CD4-positive, alpha-beta T cell (primary cell): Measurements from ENCODE around the gene MTHFD2. TPM values are rescaled to one million over a fixed set of nuclear protein-coding genes. Genes with fewer than 3 reads are reported as not detected.

Experiments
- ATAC-seq: fragments of 200-7000 bp; cut with Tn5 transposase; one replicate; pipeline ENCODE4 v1.10.0; 2022; ENCODE audit warnings: mild to moderate bottlenecking; ENCODE audit not compliant: poor library complexity
- CTCF ChIA-PET: fragments of 350-600 bp; sonication (Branson Sonifier 250); formaldehyde crosslinking; loops from one replicate; lab custom pipeline; 2021; ENCODE audit warnings: antibody characterized with exemption, inconsistent platforms; lab: Charles Lee
- POLR2A ChIA-PET: fragments of 350-600 bp; sonication (Branson Sonifier 250); formaldehyde crosslinking; loops from one replicate; lab custom pipeline; 2021; ENCODE audit warnings: antibody characterized with exemption, inconsistent platforms; lab: Charles Lee
- DNase-seq, 14 experiments: peaks; one replicate each; pipeline ENCODE4 v3.0.0-alpha.2; 2013 to 2020; ENCODE audit warnings: mixed read lengths in 2 of 14
- H3K27ac ChIP-seq, 2 donors: one replicate each; pipeline versions ENCODE4 v1.5.1 to v1.7.0; 2013; ENCODE audit warnings: low read length in 2 of 2, low read depth in 1 of 2, mild to moderate bottlenecking in 1 of 2
- H3K27me3 ChIP-seq, 2 experiments: 1 replicate in 1 of 2; 2 replicates in 1 of 2; pipeline versions ENCODE4 v1.6.1 to v1.7.0; 2013; ENCODE audit warnings: low read length in 2 of 2, control low read depth in 1 of 2, mild to moderate bottlenecking in 1 of 2, moderate library complexity in 1 of 2; ENCODE audit not compliant: insufficient read depth in 2 of 2, control insufficient read depth in 1 of 2
- H3K36me3 ChIP-seq: one replicate; pipeline ENCODE4 v1.6.1; 2013; ENCODE audit warnings: low read length, control low read depth; ENCODE audit not compliant: insufficient read depth
- H3K4me1 ChIP-seq: one replicate; pipeline ENCODE4 v1.6.1; 2013; ENCODE audit warnings: low read length, control low read depth; ENCODE audit not compliant: insufficient read depth
- H3K4me3 ChIP-seq: one replicate; pipeline ENCODE4 v1.5.1; 2013; ENCODE audit warnings: mild to moderate bottlenecking, low read length, moderate library complexity
- H3K9me3 ChIP-seq, 2 experiments: 1 replicate in 1 of 2; 2 replicates in 1 of 2; pipeline versions ENCODE4 v1.6.1 to v1.7.0; 2013; ENCODE audit warnings: low read length in 2 of 2, mild to moderate bottlenecking in 2 of 2, control low read depth in 1 of 2, moderate library complexity in 1 of 2; ENCODE audit not compliant: control insufficient read depth in 1 of 2, insufficient read depth in 1 of 2
- H3K27ac Mint-ChIP-seq: one replicate; pipeline ENCODE4 v1.8.0; 2020; ENCODE audit warnings: mixed read lengths
- H3K27me3 Mint-ChIP-seq: one replicate; pipeline ENCODE4 v1.8.0; 2021; ENCODE audit warnings: mixed read lengths
- H3K36me3 Mint-ChIP-seq: one replicate; pipeline ENCODE4 v1.8.0; 2021; ENCODE audit warnings: low read depth, mixed read lengths
- H3K4me1 Mint-ChIP-seq: one replicate; pipeline ENCODE4 v1.8.0; 2021; ENCODE audit warnings: low read depth, mixed read lengths
- H3K4me3 Mint-ChIP-seq: one replicate; pipeline ENCODE4 v1.8.0; 2020; ENCODE audit warnings: mild to moderate bottlenecking, mixed read lengths
- H3K9me3 Mint-ChIP-seq: one replicate; pipeline ENCODE4 v1.8.0; 2020; ENCODE audit warnings: mixed read lengths
- intact Hi-C, 2 experiments: fragments of 100-400 bp; cut with DNase I in 1 of 2; cut with micrococcal nuclease in 1 of 2; formaldehyde crosslinking; loops; one replicate each; pipeline versions ENCODE4 v1.15.1 to v1.9.0; 2023 to 2025; cut with DNase I, micrococcal nuclease
- total RNA-seq, 174 experiments: library from RNA in 2 of 174; stranded (reverse) in 2 of 174; gene quantifications; one replicate each; pipeline ENCODE4 v1.2.3 and lab custom pipeline; 2021 to 2026
- TF ChIP-seq, protein P1 (sequence below): fragments of 200-600 bp; IDR thresholded peaks from one replicate; pipeline ENCODE4 v1.8.0; 2022; ENCODE audit warnings: antibody characterized with exemption, mild to moderate bottlenecking

The MTHFD2 gene
- total RNA-seq, 2 experiments from 2014 or later = 18.6 to 21.6 TPM

GRCh38 chr2:74198023-74198460, 373 bp upstream of the MTHFD2 start:
- H3K36me3 ChIP-seq = no peaks in the 10 kb centered on the region
- H3K4me3 ChIP-seq = peak overlapping the region; percentile 89
- Mint-ChIP-seq H3K4me3 (peak overlapping the region; percentile 94), H3K9me3 (no peaks in the 10 kb centered on the region), H3K27me3 (no peaks in the 10 kb centered on the region), H3K27ac (peak overlapping the region; percentile 93), H3K4me1 (peaks cover 28% of the 10 kb centered on the region), H3K36me3 (peaks cover 9% of the 10 kb centered on the region)
- POLR2A ChIA-PET = interaction anchor here (0.6 to 5.0 kb wide), 12 partner anchors 9 to 370 kb away, joined by 3 to 105 read pairs (median 5); partner anchors contain the start of genes MOB1A, MRPL53, STAMBP and WBP1
- intact Hi-C loops = loop anchor here in 1 of 2 experiments (2.0 kb wide), 1 partner anchor 195 kb away; no protein-coding TSS in a partner anchor
- CTCF ChIA-PET = interaction anchor here (1.2 to 3.8 kb wide), 7 partner anchors 10 to 374 kb away, joined by 3 to 35 read pairs (median 5); partner anchors contain the start of gene MOB1A
- peaks cover 25% of the 10 kb centered on the region for H3K4me1 ChIP-seq
- TF ChIP-seq, protein P1, sequence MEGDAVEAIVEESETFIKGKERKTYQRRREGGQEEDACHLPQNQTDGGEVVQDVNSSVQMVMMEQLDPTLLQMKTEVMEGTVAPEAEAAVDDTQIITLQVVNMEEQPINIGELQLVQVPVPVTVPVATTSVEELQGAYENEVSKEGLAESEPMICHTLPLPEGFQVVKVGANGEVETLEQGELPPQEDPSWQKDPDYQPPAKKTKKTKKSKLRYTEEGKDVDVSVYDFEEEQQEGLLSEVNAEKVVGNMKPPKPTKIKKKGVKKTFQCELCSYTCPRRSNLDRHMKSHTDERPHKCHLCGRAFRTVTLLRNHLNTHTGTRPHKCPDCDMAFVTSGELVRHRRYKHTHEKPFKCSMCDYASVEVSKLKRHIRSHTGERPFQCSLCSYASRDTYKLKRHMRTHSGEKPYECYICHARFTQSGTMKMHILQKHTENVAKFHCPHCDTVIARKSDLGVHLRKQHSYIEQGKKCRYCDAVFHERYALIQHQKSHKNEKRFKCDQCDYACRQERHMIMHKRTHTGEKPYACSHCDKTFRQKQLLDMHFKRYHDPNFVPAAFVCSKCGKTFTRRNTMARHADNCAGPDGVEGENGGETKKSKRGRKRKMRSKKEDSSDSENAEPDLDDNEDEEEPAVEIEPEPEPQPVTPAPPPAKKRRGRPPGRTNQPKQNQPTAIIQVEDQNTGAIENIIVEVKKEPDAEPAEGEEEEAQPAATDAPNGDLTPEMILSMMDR = no peak
- ATAC-seq (no peak), DNase-seq (no peak)
- H3K27ac ChIP-seq = peak overlapping the region in 1 of 2 donors; percentile 86
- no peaks in the 10 kb centered on the region for H3K27me3 ChIP-seq
- no peaks in the 10 kb centered on the region for H3K9me3 ChIP-seq

DNA sequence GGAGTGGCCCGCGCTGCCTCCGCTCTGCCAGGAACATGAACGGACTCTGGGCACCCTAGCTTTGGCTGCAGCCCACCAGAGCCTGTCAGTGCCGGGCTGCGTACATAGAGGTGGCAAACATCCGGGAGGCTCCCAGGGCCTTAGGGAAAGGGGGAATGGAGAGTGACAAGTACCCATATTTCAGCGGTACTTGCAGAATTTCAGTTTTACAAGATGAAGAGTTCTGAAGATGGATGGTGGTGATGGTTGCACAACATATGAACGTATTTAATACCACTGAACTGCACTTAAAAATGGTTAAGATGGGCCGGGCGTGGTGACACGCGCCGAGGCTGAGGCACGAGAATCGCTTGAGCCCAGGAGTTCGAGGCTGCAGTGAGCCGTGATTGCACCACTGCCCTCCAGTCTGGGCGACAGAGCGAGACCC, 873 bp downstream of the MTHFD2 start:
- H3K27ac ChIP-seq = peak overlapping the region; percentile 86 to 88
- H3K4me3 ChIP-seq = peak overlapping the region; percentile 89
- DNase-seq (peak in 1 of 14 experiments; percentile 7), ATAC-seq (peak; percentile 5)
- no peaks in the 10 kb centered on the region for H3K27me3 Mint-ChIP-seq
- ChIA-PET CTCF (interaction anchor here (0.8 to 3.8 kb wide), 10 partner anchors 12 to 375 kb away, joined by 3 to 35 read pairs (median 4); partner anchors contain the start of genes MOB1A and STAMBP), POLR2A (interaction anchor here (0.7 to 5.0 kb wide), 17 partner anchors 8 to 371 kb away, joined by 3 to 105 read pairs (median 4); partner anchors contain the start of genes INO80B, MOB1A, MRPL53 and STAMBP)
- peak overlapping the region; percentile 94 for H3K4me3 Mint-ChIP-seq
- peaks cover 27% of the 10 kb centered on the region for H3K4me1 ChIP-seq
- peaks cover 34% of the 10 kb centered on the region for H3K4me1 Mint-ChIP-seq
- no peaks in the 10 kb centered on the region for H3K9me3 ChIP-seq
- TF ChIP-seq, protein P1 = no peak
- peaks cover 9% of the 10 kb centered on the region for H3K36me3 Mint-ChIP-seq
- H3K9me3 Mint-ChIP-seq = no peaks in the 10 kb centered on the region
- peak overlapping the region; percentile 93 for H3K27ac Mint-ChIP-seq
- intact Hi-C loops = loop anchor here in 1 of 2 experiments (1.0 to 2.0 kb wide), 2 partner anchors 21 to 194 kb away; partner anchors contain the start of gene MOB1A
- no peaks in the 10 kb centered on the region for H3K36me3 ChIP-seq
- no peaks in the 10 kb centered on the region for H3K27me3 ChIP-seq

DNA sequence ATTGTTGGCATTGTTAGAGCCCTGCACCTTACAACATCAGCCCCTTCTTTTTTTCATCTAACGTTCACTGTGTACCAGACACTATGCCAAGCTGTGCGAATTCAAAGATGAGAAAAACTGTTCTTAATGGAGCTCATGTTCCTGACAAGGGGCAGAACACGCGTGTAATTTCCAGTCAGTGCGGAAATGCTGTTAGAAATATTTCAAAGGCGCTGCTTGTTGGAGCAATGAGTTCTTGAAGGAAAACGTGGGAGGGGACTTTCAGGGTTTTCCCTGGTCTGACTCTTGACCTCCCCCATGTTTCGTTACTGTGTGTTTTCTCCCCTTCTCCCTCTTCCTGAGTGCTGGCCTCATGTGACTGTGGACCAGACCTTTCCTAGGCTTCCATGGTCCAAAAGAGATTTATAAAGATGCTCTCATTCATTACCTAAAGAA, 1.5 kb downstream of the MTHFD2 start:
- Histone ChIP-seq H3K9me3 (no peaks in the 10 kb centered on the region), H3K27me3 (no peaks in the 10 kb centered on the region), H3K4me1 (peaks cover 33% of the 10 kb centered on the region), H3K27ac (no peak overlapping the region), H3K36me3 (no peaks in the 10 kb centered on the region), H3K4me3 (peak overlapping the region; percentile 89)
- intact Hi-C loops = loop anchor here in 1 of 2 experiments (1.0 to 2.0 kb wide), 2 partner anchors 22 to 193 kb away; partner anchors contain the start of gene MOB1A
- TF ChIP-seq, protein P1 = no peak
- Mint-ChIP-seq H3K9me3 (no peaks in the 10 kb centered on the region), H3K4me1 (peaks cover 40% of the 10 kb centered on the region), H3K36me3 (peaks cover 9% of the 10 kb centered on the region), H3K27ac (peak overlapping the region; percentile 93), H3K27me3 (no peaks in the 10 kb centered on the region), H3K4me3 (peak overlapping the region; percentile 94)
- ATAC-seq = no peak
- POLR2A ChIA-PET = interaction anchor here (0.5 to 5.0 kb wide), 5 partner anchors 16 to 311 kb away, joined by 3 to 105 read pairs (median 5); partner anchors contain the start of genes MOB1A and WBP1
- CTCF ChIA-PET = interaction anchor here (0.9 to 3.8 kb wide), 3 partner anchors 12 to 74 kb away, joined by 4 to 35 read pairs (median 5); partner anchors contain the start of gene MOB1A
- peak in 4 of 14 experiments; percentile 10 to 31 (median 26) for DNase-seq
